ENCODE measurements around the gene KRI1.
"Not testable (repeated sequence)": the region's sequence is repeated elsewhere in the genome, so short reads cannot be mapped to it uniquely, and the experiment has no call there.

Gene KRI1

DNA sequence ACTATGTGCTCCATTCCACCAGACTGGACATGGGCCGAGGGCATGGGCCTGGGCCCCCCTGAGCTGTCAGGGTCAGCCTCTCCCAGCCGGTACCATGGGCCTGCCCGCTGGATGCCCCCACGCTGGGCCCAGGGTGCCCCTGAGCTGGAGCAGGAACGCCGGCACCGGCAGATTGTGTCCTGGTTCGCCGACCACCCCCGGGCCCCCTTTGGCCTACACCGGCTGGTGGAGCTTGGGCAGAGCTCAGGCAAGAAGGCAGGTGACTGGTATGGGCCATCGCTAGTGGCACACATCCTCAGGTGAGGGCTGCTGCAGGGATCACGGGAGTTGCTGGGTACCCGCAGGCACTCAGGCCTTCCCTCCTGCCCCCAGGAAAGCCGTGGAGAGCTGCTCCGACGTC lies 19.0 kb downstream of the KRI1 start:
- no peak for DNase-seq

DNA sequence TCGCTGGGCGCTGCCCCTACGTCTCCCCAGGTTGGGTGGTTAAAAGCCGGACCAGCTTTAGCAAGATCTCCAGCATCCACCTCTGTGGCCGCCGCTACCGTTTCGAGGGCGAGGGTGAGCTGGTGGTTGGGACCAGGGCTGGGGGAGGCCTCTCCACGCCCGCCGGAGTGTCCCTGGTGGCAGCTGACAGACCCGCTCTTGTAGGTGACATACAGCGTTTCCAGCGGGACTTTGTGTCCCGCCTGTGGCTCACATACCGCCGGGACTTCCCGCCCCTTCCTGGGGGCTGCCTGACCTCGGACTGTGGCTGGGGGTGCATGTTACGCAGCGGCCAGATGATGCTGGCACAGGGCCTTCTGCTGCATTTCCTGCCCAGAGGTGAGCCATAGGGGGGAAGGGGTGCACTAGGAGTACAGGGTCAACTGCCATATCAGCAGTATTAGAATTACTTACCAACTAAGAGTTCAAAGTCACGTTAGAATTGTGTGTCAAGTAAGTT lies 21.0 kb downstream of the KRI1 start:
- no peak for DNase-seq

DNA sequence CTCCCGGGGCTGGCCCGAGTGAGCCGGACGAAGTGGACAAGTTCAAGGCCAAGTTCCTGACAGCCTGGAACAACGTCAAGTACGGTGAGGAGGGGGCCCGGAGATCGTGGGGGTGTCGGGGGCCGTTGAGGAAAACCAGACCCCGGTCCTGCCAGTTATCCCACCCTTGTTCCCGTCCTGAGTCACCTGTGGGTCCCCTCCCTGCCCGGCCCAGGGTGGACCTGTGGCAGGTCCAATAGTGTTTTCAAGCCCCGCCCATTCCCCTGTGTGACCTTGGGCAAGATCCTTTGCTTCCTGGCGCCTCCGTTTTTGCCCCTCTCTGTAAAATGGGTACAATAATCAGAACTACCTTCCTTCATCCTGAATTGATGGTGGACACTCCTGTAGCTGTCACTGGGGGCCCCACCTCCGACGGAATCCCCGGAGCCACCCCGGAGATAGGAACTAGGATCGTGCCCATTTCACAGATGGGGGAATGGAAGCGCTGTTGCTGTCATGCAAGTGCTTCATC lies 21.5 kb downstream of the KRI1 start:
- DNase-seq: no peak

DNA sequence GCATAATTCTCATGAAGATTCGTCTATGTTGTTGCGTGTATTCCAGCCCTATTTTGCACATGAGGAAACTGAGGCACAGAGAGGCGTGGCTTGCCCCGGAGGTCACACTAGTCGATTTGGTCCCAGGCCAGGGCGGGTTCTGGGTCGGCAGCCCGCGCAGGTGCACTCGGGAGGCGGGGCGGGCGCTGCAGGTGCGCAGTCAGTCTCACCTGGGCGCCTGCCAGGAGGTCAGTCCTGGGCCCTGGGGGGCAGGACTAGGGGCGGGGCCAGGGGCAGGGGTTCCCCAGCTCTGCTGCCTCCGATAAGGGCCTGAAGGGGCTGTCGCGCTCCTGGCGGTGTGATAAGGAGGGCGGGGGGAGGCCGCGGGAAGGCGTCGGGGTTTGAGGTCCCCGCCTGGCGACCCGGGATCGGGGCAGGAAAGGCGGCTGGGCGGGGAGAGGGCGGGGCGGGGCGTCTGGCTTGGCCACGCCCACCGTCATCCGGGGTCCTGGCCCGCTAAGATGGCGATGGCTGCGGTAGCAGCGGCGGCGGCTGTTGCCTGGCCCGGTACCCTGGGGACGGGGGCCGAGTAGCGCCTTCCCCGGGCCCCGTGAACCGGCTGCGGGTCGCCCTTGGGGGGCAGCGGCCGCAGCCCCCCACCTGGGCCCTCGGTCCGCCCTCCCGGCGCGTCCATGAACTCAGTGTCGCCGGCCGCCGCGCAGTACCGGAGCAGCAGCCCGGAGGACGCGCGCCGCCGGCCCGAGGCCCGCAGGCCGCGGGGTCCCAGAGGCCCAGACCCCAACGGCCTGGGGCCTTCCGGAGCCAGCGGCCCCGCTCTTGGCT lies 22.2 kb downstream of the KRI1 start, which contains the start of gene ATG4D:
TSS of gene ATG4D (plus strand) at position 485 of the 822 bp plus-strand sequence. CDS start at position 672, 187 bp downstream.
- peak; percentile 84 for DNase-seq

DNA sequence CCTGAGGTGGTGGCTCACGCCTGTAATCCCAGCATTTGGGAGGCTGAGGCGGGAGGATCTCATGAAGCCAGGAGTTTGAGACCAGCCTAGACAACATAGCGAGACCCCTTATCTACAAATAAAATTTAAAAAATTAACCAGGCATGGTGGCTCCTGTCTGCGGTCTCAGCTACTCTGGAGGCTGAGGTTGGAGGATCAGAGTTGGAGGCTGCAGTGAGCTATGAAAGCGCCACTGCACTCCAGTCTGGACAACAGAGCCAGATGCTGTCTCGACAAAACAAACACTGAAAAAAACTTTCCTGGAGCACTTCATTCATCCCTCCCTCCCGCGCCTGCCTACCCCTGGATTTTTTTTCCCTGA lies 22.8 kb downstream of the KRI1 start:
- DNase-seq: no peak

DNA sequence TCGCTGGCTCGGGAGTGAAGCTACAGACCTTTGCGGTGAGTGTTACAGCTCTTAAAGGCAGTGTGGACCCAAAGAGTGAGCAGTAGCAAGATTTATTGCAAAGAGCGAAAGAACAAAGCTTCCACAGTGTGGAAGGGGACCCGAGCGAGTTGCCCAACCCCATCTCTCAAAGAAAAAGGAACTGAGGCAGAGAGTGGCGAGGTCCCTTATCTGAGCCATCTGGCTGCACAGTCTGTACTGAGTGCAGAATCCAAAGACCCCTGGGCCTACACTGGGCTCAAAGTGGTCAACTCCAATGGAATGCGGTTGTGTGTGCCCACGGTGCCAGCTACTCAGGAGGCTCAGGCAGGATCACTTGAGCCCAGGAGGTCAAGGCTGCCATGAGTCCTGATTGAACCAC lies 26.8 kb downstream of the KRI1 start:
- DNase-seq: not testable (repeated sequence)

DNA sequence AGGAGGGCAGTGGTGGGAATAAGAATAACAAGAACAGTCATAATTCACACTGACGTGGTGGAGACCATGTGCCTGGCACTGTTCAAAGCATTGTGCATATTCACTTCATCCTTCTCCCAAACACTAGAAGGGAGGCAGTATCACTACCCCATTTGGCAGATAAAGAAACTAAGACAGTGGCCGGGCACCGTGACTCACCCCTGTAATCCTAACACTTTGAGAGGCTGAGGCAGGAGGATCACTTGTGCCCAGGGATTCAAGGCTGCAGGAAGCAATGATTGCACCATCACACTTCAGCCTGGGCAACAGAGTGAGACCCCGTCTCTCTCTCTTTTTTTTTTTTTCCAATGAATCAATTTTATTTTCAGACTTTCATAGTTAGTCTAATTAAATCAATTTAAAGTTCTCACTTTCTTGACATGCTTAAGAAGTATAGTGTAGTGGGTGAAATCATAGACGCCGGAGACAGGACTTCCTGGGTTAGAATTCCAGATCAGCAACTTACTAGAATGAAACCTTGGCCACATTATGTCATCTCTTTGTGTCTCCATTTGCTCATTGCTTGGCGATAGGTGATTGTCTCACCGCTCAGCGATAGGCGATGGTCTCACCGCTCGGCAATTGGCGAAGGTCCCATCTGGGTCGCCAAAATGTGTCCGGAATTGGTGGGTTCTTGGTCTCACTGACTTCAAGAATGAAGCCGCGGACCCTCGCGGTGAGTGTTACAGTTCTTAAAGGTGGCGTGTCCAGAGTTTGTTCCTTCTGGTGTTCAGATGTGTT lies 27.4 kb downstream of the KRI1 start:
- no peak for DNase-seq

DNA sequence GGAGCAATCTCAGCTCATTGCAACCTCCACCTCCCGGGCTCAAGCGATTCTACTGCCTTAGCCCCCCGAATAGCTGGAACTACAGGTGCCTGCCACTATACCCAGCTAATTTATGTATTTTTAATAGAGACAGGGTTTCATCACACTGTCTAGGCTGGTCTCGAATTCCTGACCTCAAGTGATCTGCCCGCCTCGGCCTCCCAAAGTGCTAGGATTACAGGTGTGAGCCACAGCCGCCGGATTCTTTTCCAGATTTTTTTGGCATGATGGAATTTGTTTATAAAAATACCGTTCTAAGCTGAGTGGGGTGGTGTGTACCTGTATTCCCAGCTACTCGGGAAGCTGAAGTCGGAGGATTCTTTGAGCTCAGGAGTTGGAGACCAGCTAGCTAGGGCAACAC lies 28.1 kb downstream of the KRI1 start:
- no peak for DNase-seq

DNA sequence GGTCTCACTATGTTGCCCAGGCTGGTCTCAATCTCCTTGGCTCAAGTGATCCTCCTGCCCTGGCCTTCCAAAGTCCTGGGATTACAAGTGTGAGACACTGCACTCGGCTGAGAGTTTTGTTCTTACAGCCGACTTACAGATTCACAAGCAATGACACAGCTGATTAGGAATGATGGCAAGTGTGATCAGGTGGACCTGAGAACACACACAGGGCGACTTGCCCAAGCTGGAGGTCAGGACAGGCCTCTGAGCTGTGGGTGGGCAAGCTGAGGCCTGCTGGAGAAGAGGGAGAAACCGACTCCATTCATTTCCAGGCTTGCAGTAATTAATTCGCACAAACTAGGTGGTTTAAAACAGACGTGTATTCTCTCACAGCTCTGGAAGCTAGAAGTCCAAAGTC lies 30.2 kb downstream of the KRI1 start:
- DNase-seq: no peak

DNA sequence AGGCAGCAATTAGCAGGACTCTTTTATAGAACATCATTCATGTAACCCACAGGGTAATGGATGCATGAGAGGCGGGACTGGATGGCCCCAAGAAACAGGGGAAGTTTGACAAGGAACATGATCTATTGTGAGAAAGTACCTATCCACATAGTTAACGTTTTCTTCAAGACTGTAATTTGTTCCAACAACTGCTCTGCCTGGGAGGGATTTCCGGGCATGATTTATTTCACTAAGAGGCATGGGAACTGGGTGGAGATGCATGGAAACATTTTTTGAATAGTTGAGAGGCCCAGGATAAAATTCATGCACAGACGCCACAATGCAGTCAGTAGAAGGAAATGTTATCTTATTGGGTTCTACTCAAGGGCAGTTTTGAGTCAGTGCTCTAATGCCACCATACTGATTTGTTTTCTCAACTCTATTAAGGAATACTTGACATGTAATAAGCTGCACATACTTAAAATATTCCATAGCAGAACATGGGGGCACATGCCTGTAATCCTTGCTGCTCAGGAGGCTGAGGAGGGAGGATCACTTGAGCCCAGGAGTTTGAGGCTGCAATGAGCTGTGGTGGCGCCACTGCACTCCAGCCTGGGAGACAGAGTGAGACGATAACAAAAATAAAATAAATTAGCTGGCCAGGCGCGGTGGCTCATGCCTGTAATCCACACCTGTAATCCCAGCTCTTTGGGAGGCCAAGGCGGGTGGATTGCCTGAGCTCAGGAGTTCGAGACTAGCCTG lies 32.0 kb downstream of the KRI1 start:
- no peak for DNase-seq

DNA sequence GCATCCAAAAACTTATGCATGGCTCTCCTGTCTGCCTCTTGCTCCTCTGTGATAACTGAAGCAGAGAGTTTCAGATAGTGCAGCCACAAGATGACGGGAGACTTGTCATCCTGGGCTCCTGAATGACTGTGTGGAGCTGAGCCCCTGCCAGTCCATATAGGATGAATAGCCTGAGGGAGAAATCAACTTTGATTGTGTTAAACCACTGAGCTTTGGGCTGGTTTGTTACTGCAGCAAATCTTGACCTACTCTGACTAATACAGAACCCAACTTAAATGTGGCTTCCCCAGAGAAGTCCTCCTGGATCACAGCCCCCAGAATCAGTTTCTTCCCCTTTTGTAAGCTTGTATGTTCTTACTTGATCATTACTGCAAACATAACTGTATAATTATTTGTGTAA lies 33.4 kb downstream of the KRI1 start:
- DNase-seq: no peak

DNA sequence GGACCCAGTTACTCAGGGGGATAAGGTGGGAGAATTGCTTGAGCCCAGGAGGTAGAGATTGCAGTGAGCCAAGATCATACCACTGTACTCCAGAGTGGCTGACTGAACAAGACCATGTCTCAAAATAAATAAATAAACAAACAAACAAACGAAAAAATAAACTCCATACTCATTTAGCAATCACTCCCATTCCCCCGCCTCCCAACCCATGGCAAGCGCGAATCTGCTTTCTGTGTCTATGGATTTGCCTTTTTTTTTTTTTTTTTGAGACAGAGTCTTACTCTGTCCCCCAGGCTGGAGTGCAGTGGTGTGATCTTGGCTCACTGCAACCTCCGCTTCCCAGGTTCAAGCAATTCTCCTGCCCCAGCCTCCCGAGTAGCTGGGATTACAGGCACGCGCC lies 38.9 kb downstream of the KRI1 start:
- not testable (repeated sequence) for DNase-seq

DNA sequence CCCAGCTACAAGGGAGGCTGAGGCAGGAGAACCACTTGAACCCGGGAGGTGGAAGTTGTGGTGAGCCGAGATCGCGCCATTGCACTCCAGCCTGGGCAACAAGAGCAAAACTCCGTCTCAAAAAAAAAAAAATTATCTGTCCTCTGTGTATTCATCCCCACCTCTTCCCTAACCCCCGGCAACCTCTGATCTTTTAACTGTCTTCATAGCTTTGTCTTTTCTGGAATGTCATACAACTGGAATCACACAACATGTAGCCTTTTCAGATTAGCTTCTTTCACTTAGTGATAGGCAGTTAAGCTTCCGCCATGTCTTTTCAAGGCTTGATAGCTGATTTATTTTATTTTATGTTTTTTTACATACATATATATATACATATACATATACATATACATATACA lies 40.2 kb downstream of the KRI1 start:
- no peak for DNase-seq

DNA sequence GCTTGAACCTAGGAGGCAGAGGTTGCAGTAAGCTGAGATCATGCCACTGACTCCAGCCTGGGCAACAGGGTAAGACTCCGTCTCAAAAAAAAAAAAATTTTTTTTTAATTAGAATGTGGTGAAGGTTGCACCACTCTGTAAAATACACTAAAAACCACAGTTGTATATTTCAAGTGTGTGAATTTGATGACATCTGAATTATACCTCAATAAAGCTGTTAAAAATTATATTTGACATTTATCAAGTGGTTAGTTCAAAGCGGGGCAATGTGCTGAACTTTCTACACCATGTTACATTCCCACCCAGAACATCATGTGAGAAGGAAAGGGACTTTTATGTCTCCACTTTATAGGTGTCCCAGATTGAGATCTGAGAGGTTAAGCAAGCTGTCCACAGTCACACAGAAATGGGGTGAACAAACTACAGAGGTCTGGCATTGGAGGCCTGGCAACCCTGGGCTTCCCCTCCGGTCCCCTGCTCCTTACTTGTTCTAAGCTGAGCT lies 42.6 kb downstream of the KRI1 start:
- DNase-seq: no peak

DNA sequence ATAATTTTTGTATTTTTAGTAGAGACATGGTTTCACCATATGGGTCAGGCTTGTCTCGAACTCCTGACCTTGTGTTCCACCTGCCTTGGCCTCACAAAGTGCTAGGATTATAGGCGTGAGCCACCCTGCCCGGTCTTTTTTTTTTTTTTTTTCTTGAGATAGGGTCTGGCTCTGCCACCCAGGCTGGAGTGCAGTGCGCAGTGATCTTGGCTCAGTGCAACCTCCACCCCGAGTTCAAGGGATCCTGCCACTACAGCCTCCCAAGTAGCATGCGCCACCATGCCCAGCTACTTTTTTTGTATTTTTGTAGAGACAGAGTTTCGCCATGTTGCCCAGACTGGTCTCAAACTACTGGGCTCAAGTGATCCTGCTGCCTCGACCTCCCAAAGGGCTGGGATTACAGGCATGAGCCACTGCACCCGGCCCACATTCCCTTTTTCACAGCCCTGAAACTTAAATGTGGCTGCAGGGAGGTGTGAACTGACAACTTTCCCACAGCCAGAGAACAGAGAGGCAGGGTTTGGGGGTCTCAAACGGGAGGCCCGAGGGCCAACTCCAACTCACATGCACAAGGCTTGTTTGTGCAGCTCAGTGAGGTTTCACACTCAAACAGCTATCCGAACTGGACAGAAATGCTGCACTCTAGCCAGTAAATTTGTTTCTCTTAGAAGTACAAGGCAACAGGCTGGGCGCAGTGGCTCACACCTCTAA lies 44.2 kb downstream of the KRI1 start:
- no peak for DNase-seq

DNA sequence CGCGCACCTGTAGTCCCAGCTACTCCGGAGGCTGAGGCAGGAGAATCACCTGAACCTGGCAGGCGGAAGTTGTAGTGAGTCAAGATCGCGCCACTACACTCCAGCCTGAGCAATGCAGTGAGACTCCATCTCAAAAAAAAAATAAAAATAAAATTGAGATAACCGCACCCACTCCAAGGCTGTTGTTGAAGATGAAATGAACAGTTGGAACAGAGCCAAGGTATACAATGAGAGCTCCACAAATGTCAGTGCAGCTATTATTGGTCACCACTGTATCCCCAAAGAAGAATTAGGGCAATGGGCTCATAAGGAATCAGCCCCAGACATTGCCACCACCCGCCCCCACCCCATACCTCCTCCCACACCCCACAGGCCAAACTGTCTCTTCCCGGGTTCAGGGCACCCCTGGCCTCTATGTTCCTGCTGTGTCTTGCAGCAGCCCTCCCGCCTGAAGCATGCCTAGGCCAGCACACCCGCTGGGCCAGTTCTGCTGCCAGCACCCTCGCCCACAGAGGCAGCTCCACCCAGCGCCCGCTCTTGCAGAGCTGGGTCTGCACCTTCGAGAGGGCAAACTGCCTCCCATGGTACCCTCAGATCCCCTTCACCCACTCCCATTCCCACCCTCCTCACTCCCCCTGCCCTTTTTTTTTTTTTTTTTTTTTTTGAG lies 45.0 kb downstream of the KRI1 start:
- no peak for DNase-seq

DNA sequence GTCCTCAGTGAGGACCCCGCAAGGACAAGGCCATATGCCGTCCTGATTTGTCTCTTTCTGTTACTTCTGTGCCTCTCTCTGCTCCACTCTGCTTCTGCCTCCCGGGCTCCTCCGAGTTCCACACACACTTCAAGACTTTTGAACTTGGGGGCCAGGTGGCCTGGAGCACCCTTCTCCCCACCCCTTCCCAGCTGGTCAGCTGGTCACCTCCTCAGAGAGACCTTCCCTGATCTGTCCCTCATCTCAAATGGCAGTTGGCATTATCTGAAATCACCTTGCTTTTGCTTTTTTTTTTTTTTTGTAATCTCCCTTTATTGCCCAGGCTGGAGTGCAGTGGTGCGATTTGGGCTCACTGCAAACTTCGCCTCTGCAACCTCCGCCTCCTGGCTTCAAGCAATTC lies 46.4 kb downstream of the KRI1 start:
- DNase-seq: no peak

DNA sequence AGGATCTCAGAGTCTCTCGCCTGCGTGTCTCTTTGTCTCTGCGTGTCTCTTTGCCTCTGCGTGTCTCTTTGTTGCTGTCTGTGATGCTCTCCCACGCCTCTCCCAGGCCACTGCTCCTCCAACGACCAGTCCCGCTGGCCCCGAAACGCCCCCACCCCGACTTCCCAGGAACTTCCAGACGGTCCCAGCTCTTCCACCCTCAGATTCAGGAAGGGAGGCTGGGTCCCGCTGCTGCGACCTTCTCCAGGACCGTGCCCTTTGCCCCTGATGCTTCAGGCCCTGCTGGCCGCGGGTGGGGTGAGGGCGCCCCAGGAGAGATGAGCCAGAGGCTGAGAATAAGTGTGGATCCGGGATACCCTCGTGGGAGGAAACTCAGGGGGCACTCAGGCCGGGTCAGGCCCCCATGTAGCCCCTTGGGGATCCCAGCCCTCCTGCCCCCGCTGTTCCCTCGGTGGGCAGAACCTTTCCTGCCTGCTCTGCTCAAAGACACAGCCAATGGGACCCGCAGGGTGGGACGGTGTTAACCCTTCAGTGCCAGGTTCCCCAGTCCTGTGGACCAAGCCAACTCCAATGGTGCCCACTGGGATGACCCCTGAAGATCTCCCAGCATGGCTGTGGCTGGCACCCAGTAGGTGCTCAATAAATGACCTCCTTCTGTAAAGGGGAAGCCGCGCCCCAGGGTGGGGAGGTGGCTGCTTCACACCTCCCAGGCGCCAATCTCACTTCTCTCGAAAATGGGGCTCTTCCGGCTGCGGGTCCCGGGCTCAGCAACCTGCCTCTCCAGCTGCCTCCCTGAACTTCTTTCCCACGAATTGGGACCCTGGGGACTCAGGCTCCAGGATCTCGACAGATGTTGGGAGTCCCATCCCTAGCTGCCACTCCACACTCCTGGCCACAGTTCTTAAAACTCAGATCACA lies 47.1 kb downstream of the KRI1 start:
- DNase-seq: peak; percentile 11

DNA sequence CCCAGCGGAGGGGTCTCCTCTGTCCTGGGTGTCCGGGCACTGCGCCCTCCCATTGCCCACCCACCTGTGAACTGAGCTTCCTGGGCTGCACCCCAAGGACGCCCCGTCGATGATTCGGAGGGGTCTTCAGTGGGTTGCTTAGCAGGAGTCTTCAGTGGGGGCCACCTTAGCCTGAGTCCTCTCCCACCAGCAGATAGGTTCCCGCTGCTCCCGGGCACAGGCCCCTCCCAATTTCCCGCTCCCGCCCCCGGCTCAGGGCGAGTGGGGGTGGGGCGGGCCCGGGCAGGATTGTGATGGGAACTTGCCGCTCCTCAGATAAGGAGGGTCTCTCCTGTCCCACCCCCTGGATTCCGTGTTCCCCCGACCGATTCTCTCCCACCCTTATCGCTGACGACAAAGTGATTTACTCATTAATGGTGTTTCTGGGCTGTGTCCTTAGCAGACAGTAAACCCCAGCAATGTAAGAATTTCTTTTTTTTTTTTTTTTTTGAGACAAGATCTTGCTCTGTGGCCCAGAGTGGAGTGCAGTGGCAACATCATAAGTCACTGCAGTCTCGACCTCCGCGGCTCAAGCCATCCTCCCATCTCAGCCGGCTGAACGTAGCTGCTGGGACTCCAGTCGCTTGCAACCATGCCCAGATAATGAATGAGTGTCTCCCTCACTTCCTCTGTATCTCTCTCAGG lies 47.9 kb downstream of the KRI1 start:
- DNase-seq: peak; percentile 24

DNA sequence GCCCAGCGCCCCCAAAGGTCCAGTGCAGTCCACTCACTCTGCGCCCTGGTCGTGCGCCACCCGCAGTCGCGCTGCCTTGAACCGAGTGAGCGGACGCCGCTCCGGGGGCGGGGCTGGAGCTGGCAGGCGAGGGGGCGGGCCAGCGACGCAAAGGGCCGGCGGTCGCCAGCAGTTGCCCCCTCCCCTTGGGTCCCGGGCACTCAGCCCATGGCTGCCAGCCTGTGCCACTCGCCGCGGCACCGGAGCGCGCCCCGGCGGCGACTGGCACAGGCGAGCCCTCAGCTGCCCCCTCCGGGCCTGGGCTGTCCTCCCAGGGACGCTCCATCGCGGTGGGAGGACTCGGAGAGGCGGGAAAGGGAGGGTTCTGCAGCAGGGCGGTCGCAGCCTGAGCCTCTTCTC lies 48.5 kb downstream of the KRI1 start, which contains the start of gene S1PR5:
TSS of gene S1PR5 (minus strand) at position 87 of the 399 bp plus-strand sequence. CDS start 2,436 bp downstream, outside the sequence.
- DNase-seq: no peak

All from retina (tissue), 1 donor.